ENCODE results near the gene ALOX5AP. TPM values are rescaled to one million over a fixed set of nuclear protein-coding genes. Genes with fewer than 3 reads are reported as not detected.

ALOX5AP gene
- polyA plus RNA-seq, 3 donors = 84.4 to 269 (median 220) TPM

DNA sequence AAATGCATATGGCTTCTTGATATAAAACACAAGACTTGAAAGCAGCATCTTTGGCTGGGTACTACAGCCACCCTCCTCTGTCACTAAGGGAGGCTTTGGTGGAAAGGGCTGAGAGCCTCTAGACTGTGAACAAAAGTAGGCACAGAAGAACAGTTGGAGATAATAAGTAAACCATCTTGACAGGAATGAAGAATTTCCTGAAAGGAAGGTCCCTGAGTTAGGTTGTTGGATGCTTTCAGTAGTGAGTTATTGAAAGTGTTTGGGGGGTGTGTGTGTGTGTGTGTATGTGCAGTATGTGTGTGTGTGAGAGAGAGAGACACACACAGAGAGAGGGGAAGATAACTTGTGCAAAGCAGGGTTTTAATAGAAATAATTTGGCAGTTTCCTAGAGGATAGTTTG is 38.2 kb downstream of the ALOX5AP start:
- Histone ChIP-seq H3K4me1 (ENCODE audit: control insufficient read depth in 1 of 2, insufficient read depth in 2 of 2, low read length in 2 of 2) (peaks cover 0 to 4% of the 10 kb centered on the region in 2 donors), H3K4me3 (replicated peaks in 1 of 3; ENCODE audit: low read depth in 2 of 3, low read length in 3 of 3) (no peak overlapping the region), H3K36me3 (replicated peaks in 1 of 2; ENCODE audit: control insufficient read depth in 1 of 2, insufficient read depth in 2 of 2, low read length in 2 of 2) (no peaks in the 10 kb centered on the region), H3K27ac (ENCODE audit: low read depth in 1 of 2, low read length in 2 of 2) (no peak overlapping the region), H3K79me2 (ENCODE audit: insufficient read depth, low read length) (no peaks in the 10 kb centered on the region), H3K4me2 (replicated peaks; ENCODE audit: extremely low read depth, low read length, poor library complexity, severe bottlenecking) (no peak overlapping the region), H2AFZ (ENCODE audit: insufficient read depth, low read depth, low read length, poor library complexity, severe bottlenecking) (no peak overlapping the region), H3K27me3 (ENCODE audit: control insufficient read depth in 2 of 2, insufficient read depth in 2 of 2, low read length in 2 of 2) (peaks cover 2 to 3% of the 10 kb centered on the region in 2 donors), H3K9me3 (replicated peaks in 1 of 2; ENCODE audit: control insufficient read depth in 1 of 2, insufficient read depth in 1 of 2, low read length in 2 of 2) (peaks cover 0 to 4% of the 10 kb centered on the region in 2 donors), H4K20me1 (ENCODE audit: insufficient read depth, low read length) (no peaks in the 10 kb centered on the region), H3K9ac (ENCODE audit: insufficient read depth, low read length, poor library complexity, severe bottlenecking) (no peak overlapping the region)
- H3K36me3 Mint-ChIP-seq = peaks cover 20 to 22% of the 10 kb centered on the region in 2 donors
- peak overlapping the region in 1 of 7 donors; percentile 12 for H3K27ac Mint-ChIP-seq
- peaks cover 2 to 4% (median 3%) of the 10 kb centered on the region in 3 donors for H3K27me3 Mint-ChIP-seq (ENCODE audit: low read depth in 3 of 3)
- TF ChIP-seq, protein P1, sequence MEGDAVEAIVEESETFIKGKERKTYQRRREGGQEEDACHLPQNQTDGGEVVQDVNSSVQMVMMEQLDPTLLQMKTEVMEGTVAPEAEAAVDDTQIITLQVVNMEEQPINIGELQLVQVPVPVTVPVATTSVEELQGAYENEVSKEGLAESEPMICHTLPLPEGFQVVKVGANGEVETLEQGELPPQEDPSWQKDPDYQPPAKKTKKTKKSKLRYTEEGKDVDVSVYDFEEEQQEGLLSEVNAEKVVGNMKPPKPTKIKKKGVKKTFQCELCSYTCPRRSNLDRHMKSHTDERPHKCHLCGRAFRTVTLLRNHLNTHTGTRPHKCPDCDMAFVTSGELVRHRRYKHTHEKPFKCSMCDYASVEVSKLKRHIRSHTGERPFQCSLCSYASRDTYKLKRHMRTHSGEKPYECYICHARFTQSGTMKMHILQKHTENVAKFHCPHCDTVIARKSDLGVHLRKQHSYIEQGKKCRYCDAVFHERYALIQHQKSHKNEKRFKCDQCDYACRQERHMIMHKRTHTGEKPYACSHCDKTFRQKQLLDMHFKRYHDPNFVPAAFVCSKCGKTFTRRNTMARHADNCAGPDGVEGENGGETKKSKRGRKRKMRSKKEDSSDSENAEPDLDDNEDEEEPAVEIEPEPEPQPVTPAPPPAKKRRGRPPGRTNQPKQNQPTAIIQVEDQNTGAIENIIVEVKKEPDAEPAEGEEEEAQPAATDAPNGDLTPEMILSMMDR (IDR thresholded peaks at IDR 0.05) = no peak
- H3K4me1 Mint-ChIP-seq = peaks cover 5% of the 10 kb centered on the region
- H3K9me3 Mint-ChIP-seq = peaks cover 0 to 4% (median 2%) of the 10 kb centered on the region in 7 donors
- no peak for DNase-seq
- no peak overlapping the region for H3K4me3 Mint-ChIP-seq
- intact Hi-C loops (cut with micrococcal nuclease) = no loop called here

GRCh38 chr13:30774214-30774730 is 38.9 kb downstream of the ALOX5AP start:
- WGBS (ENCODE audit: insufficient coverage) = 93% methylated on average over 6 of the region's 8 CpGs
- H3K4me3 ChIP-seq (replicated peaks in 1 of 3; ENCODE audit: low read depth in 2 of 3, low read length in 3 of 3) = no peak overlapping the region
- H3K9me3 ChIP-seq (replicated peaks in 1 of 2; ENCODE audit: control insufficient read depth in 1 of 2, insufficient read depth in 1 of 2, low read length in 2 of 2) = peaks cover 0 to 4% of the 10 kb centered on the region in 2 donors
- TF ChIP-seq, protein P1 (IDR thresholded peaks at IDR 0.05) = no peak
- intact Hi-C loops (cut with micrococcal nuclease) = no loop called here
- H3K36me3 ChIP-seq (replicated peaks in 1 of 2; ENCODE audit: control insufficient read depth in 1 of 2, insufficient read depth in 2 of 2, low read length in 2 of 2) = no peaks in the 10 kb centered on the region
- no peaks in the 10 kb centered on the region for H3K79me2 ChIP-seq (ENCODE audit: insufficient read depth, low read length)
- H3K27ac Mint-ChIP-seq = no peak overlapping the region
- no peak for DNase-seq
- no peak overlapping the region for H3K4me2 ChIP-seq (replicated peaks; ENCODE audit: extremely low read depth, low read length, poor library complexity, severe bottlenecking)
- H3K27me3 Mint-ChIP-seq (ENCODE audit: low read depth in 3 of 3) = peaks cover 2 to 4% (median 3%) of the 10 kb centered on the region in 3 donors
- H4K20me1 ChIP-seq (ENCODE audit: insufficient read depth, low read length) = no peaks in the 10 kb centered on the region
- H3K36me3 Mint-ChIP-seq = peaks cover 14 to 15% of the 10 kb centered on the region in 2 donors
- H3K27me3 ChIP-seq (ENCODE audit: control insufficient read depth in 2 of 2, insufficient read depth in 2 of 2, low read length in 2 of 2) = peaks cover 3 to 4% of the 10 kb centered on the region in 2 donors
- no peak overlapping the region for H2AFZ ChIP-seq (ENCODE audit: insufficient read depth, low read depth, low read length, poor library complexity, severe bottlenecking)
- H3K4me3 Mint-ChIP-seq = no peak overlapping the region
- H3K4me1 Mint-ChIP-seq = peaks cover 5% of the 10 kb centered on the region
- H3K4me1 ChIP-seq (ENCODE audit: control insufficient read depth in 1 of 2, insufficient read depth in 2 of 2, low read length in 2 of 2) = peaks cover 0 to 4% of the 10 kb centered on the region in 2 donors
- H3K27ac ChIP-seq (ENCODE audit: low read depth in 1 of 2, low read length in 2 of 2) = no peak overlapping the region
- H3K9ac ChIP-seq (ENCODE audit: insufficient read depth, low read length, poor library complexity, severe bottlenecking) = no peak overlapping the region
- H3K9me3 Mint-ChIP-seq = peaks cover 0 to 4% (median 2%) of the 10 kb centered on the region in 7 donors
